Colonic mucosa (tissue), 4 donors: ENCODE measurements around the gene TAF15. TPM values are rescaled to one million over a fixed set of nuclear protein-coding genes. Genes with fewer than 3 reads are reported as not detected.
A peak's percentile ranks its signal among the peaks of the same experiment; 100 is the strongest.

Experiments used
- DNase-seq: peaks from one replicate; pipeline ENCODE4 v3.0.0-alpha.2; 2020
- H3K27ac ChIP-seq: fragments of 200-600 bp; one replicate; pipeline ENCODE4 v1.8.0; 2021
- H3K27me3 ChIP-seq: fragments of 200-600 bp; one replicate; pipeline ENCODE4 v1.8.0; 2021
- H3K36me3 ChIP-seq: fragments of 200-600 bp; one replicate; pipeline ENCODE4 v1.8.0; 2021
- H3K4me1 ChIP-seq: fragments of 200-600 bp; one replicate; pipeline ENCODE4 v1.8.0; 2021; ENCODE audit warnings: mild to moderate bottlenecking
- H3K4me3 ChIP-seq: fragments of 200-600 bp; one replicate; pipeline ENCODE4 v1.8.0; 2021
- H3K9ac ChIP-seq, 2 donors: one replicate each; pipeline ENCODE4 v1.7.0; 2013; ENCODE audit warnings: control low read depth in 2 of 2, low read depth in 2 of 2, low read length in 2 of 2
- H3K9me3 ChIP-seq: fragments of 200-600 bp; one replicate; pipeline ENCODE4 v1.8.0; 2021
- CTCF ChIP-seq: fragments of 200-600 bp; IDR thresholded peaks from one replicate; pipeline ENCODE4 v1.8.0; 2022; ENCODE audit warnings: antibody characterized with exemption, mild to moderate bottlenecking
- intact Hi-C: fragments of 100-400 bp; cut with DNase I; formaldehyde crosslinking; loops from one replicate; pipeline ENCODE4 v1.14.1; 2022
- total RNA-seq, 2 donors: library from RNA; stranded (reverse); fragmentation: NEBNext Ultra II Directional in 1 of 2; extraction: Animal tissue kit (Norgen Biotek cat#: 25700) in 1 of 2; gene quantifications; one replicate each; pipeline ENCODE4 v1.2.1, GENCODE V29; 2021
- donor health status: healthy.
- donor health status: DM: no; HTN: no; CAD: no.
- donor health status: DM: no; HTN: no; CAD: no.

The TAF15 gene
- total RNA-seq, 2 donors from 2014 or later: 132 to 218 TPM

DNA sequence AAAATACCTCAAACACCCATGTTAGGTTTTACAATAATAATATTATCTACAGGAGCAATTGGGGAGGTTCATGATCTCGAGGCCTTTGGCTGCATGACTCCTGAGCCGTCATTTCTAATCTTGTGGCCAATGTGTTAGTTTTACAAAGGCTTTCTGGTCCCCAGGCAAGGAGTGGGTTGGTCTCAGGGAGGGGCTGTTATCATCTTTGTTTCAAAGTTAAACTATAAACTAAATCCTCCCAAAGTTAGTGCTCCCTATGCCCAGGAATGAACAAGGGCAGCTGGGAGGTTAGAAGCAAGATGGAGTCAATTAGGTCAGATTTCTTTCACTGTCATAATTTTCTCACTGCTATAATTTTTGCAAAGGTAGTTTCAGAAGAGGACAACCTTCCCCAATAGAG is 80.0 kb downstream of the TAF15 start:
- DNase-seq: no peak
- Histone ChIP-seq H3K9me3 (no peaks in the 10 kb centered on the region), H3K36me3 (no peaks in the 10 kb centered on the region), H3K27ac (no peak overlapping the region), H3K4me3 (no peak overlapping the region), H3K4me1 (no peaks in the 10 kb centered on the region), H3K27me3 (no peaks in the 10 kb centered on the region), H3K9ac (no peak overlapping the region)
- no peak for TF ChIP-seq CTCF
- intact Hi-C loops: no loop called here

DNA sequence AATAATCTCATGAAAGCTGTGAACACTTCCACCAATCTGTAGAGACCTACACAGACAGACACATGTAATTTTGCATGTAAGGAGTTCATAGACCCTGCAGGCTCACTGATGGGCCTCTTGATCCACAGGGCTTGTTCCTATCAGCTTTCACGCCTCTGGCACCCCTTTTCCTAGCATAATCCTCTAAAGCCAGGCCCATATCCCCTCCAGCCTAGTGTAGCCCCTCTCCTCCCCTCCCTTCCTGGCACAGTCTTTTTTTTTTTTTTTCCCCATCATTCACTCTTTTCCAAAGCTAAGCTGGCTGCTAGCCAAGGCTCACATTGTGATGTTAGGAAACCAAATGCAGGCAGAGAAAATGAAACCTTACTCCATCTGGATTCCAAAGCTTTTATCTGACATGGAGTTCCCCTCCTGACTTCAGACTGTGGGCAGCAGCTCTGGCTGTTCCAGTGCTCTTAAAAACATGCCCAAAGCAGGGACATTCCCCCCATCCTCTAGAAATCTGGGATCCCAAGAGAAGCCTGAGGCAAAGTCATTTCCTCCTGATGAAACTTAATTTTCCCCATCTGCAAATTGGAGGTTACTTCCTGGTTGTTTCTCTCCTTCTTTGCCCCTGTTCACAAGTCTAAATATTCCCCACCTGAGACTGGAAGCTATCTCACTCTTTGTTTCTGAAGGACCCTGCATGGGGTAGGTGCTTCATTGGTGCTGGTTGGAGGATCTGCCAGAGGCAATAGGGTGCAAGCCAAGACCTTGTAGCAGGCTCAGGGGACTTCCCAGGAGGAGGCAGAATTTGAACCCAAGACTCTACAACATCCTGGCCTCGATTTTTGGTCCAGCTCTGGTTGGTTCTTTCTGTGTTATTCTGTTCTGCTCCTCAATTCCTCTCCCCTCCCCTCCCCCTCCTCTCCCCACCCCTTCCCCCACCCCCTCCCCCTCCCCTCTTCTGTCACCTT is 80.8 kb downstream of the TAF15 start:
- Histone ChIP-seq H3K27me3 (no peaks in the 10 kb centered on the region), H3K9me3 (no peaks in the 10 kb centered on the region), H3K9ac (no peak overlapping the region), H3K27ac (no peak overlapping the region), H3K36me3 (no peaks in the 10 kb centered on the region), H3K4me3 (no peak overlapping the region), H3K4me1 (no peaks in the 10 kb centered on the region)
- intact Hi-C loops: no loop called here
- DNase-seq: no peak
- TF ChIP-seq CTCF: no peak

GRCh38 chr17:35890774-35891155 is 81.5 kb downstream of the TAF15 start:
- no peak for TF ChIP-seq CTCF
- Histone ChIP-seq H3K27me3 (no peaks in the 10 kb centered on the region), H3K9ac (no peak overlapping the region), H3K27ac (no peak overlapping the region), H3K36me3 (no peaks in the 10 kb centered on the region), H3K4me3 (no peak overlapping the region), H3K9me3 (no peaks in the 10 kb centered on the region), H3K4me1 (no peaks in the 10 kb centered on the region)
- peak; percentile 34 for DNase-seq
- intact Hi-C loops: no loop called here

- Histone ChIP-seq H3K9me3 (no peaks in the 10 kb centered on the region), H3K4me3 (no peak overlapping the region), H3K36me3 (no peaks in the 10 kb centered on the region), H3K9ac (no peak overlapping the region), H3K4me1 (no peaks in the 10 kb centered on the region), H3K27me3 (no peaks in the 10 kb centered on the region), H3K27ac (no peak overlapping the region)
- intact Hi-C loops: no loop called here
- no peak for DNase-seq
- no peak for TF ChIP-seq CTCF
Measured at GRCh38 chr17:35891269-35891668, 82.0 kb downstream of the TAF15 start.

- DNase-seq: no peak
- Histone ChIP-seq H3K36me3 (no peaks in the 10 kb centered on the region), H3K4me1 (no peaks in the 10 kb centered on the region), H3K9ac (no peak overlapping the region), H3K27ac (no peak overlapping the region), H3K27me3 (no peaks in the 10 kb centered on the region), H3K9me3 (no peaks in the 10 kb centered on the region), H3K4me3 (no peak overlapping the region)
- intact Hi-C loops: no loop called here
- TF ChIP-seq CTCF: no peak
Measured at GRCh38 chr17:35892091-35893035, 83.1 kb downstream of the TAF15 start.
